ENCODE measurements around the gene CLIC6.

The CLIC6 gene

DNA sequence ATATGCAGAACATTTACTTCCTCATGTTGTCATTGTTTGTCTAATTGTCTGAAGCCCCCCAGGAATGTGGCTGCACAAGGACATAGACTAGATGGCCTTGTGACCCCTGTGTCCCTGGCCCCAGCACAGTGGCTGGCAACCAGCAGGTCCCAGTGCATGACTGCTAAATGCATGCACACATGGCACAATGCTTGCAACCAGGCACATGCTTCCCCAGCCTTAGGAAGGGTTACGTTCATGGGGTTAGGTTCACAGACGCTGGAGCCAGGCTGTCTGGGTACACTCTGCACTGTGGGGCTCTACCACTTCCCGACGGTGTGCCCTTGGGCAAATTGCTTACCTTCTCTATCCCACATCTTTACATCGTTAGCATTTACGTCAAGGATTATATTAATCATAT, 21.2 kb upstream of the CLIC6 start:
- Histone ChIP-seq H3K36me3 (no peaks in the 10 kb centered on the region), H3K4me3 (ENCODE audit: low read depth in 1 of 2, low read length in 1 of 2) (no peak overlapping the region), H3K4me1 (ENCODE audit: control insufficient read depth in 1 of 2, insufficient read depth in 1 of 2, low read depth in 1 of 2, low read length in 1 of 2) (no peaks in the 10 kb centered on the region), H3K27ac (no peak overlapping the region), H3K27me3 (peaks cover 6% of the 10 kb centered on the region), H3K9me3 (no peaks in the 10 kb centered on the region)
- TF ChIP-seq, protein P1, sequence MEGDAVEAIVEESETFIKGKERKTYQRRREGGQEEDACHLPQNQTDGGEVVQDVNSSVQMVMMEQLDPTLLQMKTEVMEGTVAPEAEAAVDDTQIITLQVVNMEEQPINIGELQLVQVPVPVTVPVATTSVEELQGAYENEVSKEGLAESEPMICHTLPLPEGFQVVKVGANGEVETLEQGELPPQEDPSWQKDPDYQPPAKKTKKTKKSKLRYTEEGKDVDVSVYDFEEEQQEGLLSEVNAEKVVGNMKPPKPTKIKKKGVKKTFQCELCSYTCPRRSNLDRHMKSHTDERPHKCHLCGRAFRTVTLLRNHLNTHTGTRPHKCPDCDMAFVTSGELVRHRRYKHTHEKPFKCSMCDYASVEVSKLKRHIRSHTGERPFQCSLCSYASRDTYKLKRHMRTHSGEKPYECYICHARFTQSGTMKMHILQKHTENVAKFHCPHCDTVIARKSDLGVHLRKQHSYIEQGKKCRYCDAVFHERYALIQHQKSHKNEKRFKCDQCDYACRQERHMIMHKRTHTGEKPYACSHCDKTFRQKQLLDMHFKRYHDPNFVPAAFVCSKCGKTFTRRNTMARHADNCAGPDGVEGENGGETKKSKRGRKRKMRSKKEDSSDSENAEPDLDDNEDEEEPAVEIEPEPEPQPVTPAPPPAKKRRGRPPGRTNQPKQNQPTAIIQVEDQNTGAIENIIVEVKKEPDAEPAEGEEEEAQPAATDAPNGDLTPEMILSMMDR (IDR thresholded peaks at IDR 0.05): no peak

DNA sequence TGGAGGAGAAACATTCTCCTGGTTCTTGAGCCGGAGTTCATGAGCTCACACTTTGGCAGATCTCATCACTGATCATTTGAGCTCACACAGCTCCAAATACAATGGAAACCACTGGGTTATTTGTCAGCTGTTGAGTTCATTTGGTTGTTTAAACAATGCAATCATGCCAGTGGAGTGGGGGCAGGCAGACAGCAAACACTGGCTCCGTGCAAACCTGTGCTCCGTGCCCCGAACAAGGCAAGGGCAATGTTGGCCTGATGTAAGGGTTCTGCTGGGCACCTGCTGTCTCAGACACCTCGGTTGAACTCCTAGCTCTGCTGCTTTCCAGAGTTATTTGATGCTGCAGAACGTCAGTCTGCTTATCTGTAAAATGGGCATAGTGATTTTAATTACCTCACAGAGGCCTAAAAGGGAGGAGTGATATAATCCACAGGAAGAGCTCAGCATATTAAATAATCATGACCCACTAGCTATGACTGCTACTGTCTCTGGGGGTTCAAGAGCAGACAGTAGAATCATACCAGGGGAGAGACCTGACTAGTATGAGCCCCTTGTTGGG, 20.0 kb upstream of the CLIC6 start:
- TF ChIP-seq, protein P1 (IDR thresholded peaks at IDR 0.05): no peak
- no peak overlapping the region for H3K4me3 ChIP-seq (ENCODE audit: low read depth in 1 of 2, low read length in 1 of 2)
- no peaks in the 10 kb centered on the region for H3K9me3 ChIP-seq
- no peaks in the 10 kb centered on the region for H3K4me1 ChIP-seq (ENCODE audit: control insufficient read depth in 1 of 2, insufficient read depth in 1 of 2, low read depth in 1 of 2, low read length in 1 of 2)
- H3K27me3 ChIP-seq: peaks cover 6% of the 10 kb centered on the region
- no peak overlapping the region for H3K27ac ChIP-seq
- no peaks in the 10 kb centered on the region for H3K36me3 ChIP-seq

DNA sequence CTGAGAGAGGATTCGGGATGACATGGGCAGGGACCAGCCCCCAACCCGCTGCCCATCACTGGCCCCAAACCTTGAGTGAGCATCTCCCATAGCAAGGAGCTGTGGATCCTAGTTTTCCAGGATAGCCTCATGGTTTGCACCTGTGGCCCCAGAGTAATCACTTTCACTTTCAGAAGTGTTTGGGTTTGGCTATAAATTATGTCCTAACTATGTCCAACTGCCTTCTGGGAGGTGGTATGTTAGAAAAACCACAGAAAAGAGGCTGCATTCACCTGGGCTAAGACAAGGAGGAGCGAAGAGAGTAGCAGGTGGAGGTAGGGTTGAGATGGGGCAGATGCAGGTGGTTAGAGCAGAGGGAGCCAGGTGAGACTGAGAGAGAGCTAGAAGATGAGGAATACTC, 19.4 kb upstream of the CLIC6 start:
- Histone ChIP-seq H3K36me3 (no peaks in the 10 kb centered on the region), H3K27ac (no peak overlapping the region), H3K9me3 (no peaks in the 10 kb centered on the region), H3K4me3 (ENCODE audit: low read depth in 1 of 2, low read length in 1 of 2) (no peak overlapping the region), H3K4me1 (ENCODE audit: control insufficient read depth in 1 of 2, insufficient read depth in 1 of 2, low read depth in 1 of 2, low read length in 1 of 2) (no peaks in the 10 kb centered on the region), H3K27me3 (peaks cover 12% of the 10 kb centered on the region)
- TF ChIP-seq, protein P1 (IDR thresholded peaks at IDR 0.05): no peak

DNA sequence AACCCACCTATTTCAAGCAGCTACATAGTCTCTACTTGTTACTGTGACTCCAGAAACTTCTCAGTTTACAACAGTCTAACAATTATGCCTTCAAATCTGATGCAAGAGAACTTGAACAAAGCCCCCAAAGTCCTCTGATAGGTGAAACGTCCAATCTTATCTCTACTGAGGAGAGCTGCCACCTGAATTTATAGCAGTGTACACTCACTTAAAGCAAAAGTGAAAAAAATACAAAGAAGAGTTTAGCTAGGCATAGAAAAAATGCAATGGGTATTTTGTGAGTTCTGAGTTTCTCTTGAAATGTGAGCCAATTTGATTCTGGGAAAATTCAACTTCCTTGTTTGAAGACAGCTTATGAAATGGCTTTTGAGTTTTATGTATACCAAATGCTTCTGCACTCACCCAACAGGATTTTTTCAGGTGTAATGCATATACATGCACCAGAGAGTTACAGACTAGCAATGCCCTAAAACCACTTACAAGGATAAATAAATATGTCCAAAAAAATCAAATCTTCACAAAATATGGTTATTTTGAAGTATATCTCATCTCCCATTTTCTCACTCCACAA, 17.8 kb upstream of the CLIC6 start:
- Histone ChIP-seq H3K36me3 (no peaks in the 10 kb centered on the region), H3K4me3 (ENCODE audit: low read depth in 1 of 2, low read length in 1 of 2) (no peak overlapping the region), H3K9me3 (no peaks in the 10 kb centered on the region), H3K4me1 (ENCODE audit: control insufficient read depth in 1 of 2, insufficient read depth in 1 of 2, low read depth in 1 of 2, low read length in 1 of 2) (no peaks in the 10 kb centered on the region), H3K27ac (no peak overlapping the region), H3K27me3 (peaks cover 26% of the 10 kb centered on the region)
- TF ChIP-seq, protein P1 (IDR thresholded peaks at IDR 0.05): no peak

DNA sequence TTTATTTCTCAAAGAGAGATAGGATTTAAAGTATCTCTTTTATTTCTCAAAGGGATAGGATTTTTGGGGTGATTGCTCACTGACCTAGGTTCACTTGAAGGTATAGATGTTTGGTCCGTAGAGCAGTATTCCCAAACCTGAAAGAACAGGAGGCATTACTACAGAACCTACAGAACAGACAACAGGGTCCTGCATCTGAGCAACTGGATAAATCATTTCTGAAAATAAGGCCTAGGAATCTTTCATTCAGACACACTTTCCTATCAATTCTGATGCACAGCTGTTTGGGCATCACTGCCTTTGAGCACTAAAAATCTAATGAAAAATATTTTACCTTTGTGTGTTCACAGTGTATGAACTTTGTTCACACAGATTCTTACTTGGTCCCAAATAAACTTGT, 17.2 kb upstream of the CLIC6 start:
- no peaks in the 10 kb centered on the region for H3K36me3 ChIP-seq
- H3K4me1 ChIP-seq (ENCODE audit: control insufficient read depth in 1 of 2, insufficient read depth in 1 of 2, low read depth in 1 of 2, low read length in 1 of 2): no peaks in the 10 kb centered on the region
- no peak overlapping the region for H3K27ac ChIP-seq
- TF ChIP-seq, protein P1 (IDR thresholded peaks at IDR 0.05): no peak
- H3K4me3 ChIP-seq (ENCODE audit: low read depth in 1 of 2, low read length in 1 of 2): no peak overlapping the region
- no peaks in the 10 kb centered on the region for H3K9me3 ChIP-seq
- H3K27me3 ChIP-seq: peaks cover 32% of the 10 kb centered on the region
